H9 (cell line): ENCODE measurements around the gene PSMC1. TPM values are rescaled to one million over a fixed set of nuclear protein-coding genes. Genes with fewer than 3 reads are reported as not detected.

Experiments
- DNase-seq: peaks from one replicate; pipeline ENCODE4 v3.0.0-alpha.2; 2017
- H2AFZ ChIP-seq: one replicate; pipeline ENCODE4 v1.6.1; 2013; ENCODE audit warnings: mild to moderate bottlenecking, low read length, control low read depth, moderate library complexity
- H2AK5ac ChIP-seq: 2 replicates; pipeline ENCODE4 v1.6.1; 2013; ENCODE audit warnings: low read length, control low read depth, mixed read lengths; ENCODE audit not compliant: insufficient read length
- H2BK120ac ChIP-seq: one replicate; pipeline ENCODE4 v1.6.1; 2013; ENCODE audit warnings: low read depth, mild to moderate bottlenecking, low read length, control low read depth, inconsistent platforms; ENCODE audit not compliant: poor library complexity, severe bottlenecking
- H2BK12ac ChIP-seq: 2 replicates; pipeline ENCODE4 v1.6.1; 2013; ENCODE audit warnings: low read length, control low read depth, mixed read lengths, low read depth; ENCODE audit not compliant: insufficient read length
- H2BK15ac ChIP-seq: 2 replicates; pipeline ENCODE4 v1.6.1; 2013; ENCODE audit warnings: low read depth, low read length, control low read depth
- H2BK20ac ChIP-seq: one replicate; pipeline ENCODE4 v1.6.1; 2013; ENCODE audit warnings: low read depth, mild to moderate bottlenecking, low read length, control low read depth, inconsistent platforms; ENCODE audit not compliant: poor library complexity, severe bottlenecking
- H2BK5ac ChIP-seq: 2 replicates; pipeline ENCODE4 v1.6.1; 2013; ENCODE audit warnings: low read length, control low read depth, mixed read lengths; ENCODE audit not compliant: insufficient read length
- H3K14ac ChIP-seq: 2 replicates; pipeline ENCODE4 v1.6.1; 2013; ENCODE audit warnings: low read length, control low read depth; ENCODE audit not compliant: insufficient read depth
- H3K18ac ChIP-seq: 2 replicates; pipeline ENCODE4 v1.6.1; 2013; ENCODE audit warnings: low read depth, mild to moderate bottlenecking, mixed read lengths, low read length, control low read depth; ENCODE audit not compliant: insufficient read length
- H3K23ac ChIP-seq: 2 replicates; pipeline ENCODE4 v1.6.1; 2013; ENCODE audit warnings: low read length, control low read depth, mixed read lengths, low read depth; ENCODE audit not compliant: insufficient read length
- H3K23me2 ChIP-seq: 2 replicates; pipeline ENCODE4 v1.6.1; 2013; ENCODE audit warnings: low read depth, mild to moderate bottlenecking, mixed read lengths, low read length, control low read depth; ENCODE audit not compliant: insufficient read length, poor library complexity, severe bottlenecking
- H3K27ac ChIP-seq: 2 replicates; pipeline ENCODE4 v1.5.1; 2013; ENCODE audit warnings: low read length, control low read depth, mixed read lengths, low read depth; ENCODE audit not compliant: insufficient read length
- H3K27me3 ChIP-seq: 2 replicates; pipeline ENCODE4 v1.6.1; 2013; ENCODE audit warnings: low read length, control low read depth, inconsistent platforms; ENCODE audit not compliant: insufficient read depth
- H3K4ac ChIP-seq: 2 replicates; pipeline ENCODE4 v1.6.1; 2013; ENCODE audit warnings: low read depth, mild to moderate bottlenecking, control low read depth, inconsistent platforms, low read length, moderate library complexity
- H3K4me1 ChIP-seq: 2 replicates; pipeline ENCODE4 v1.6.1; 2013; ENCODE audit warnings: low read length, control low read depth, inconsistent platforms; ENCODE audit not compliant: insufficient read depth
- H3K4me2 ChIP-seq: 2 replicates; pipeline ENCODE4 v1.6.1; 2013; ENCODE audit warnings: low read length, control low read depth, mixed read lengths; ENCODE audit not compliant: insufficient read length, insufficient read depth
- H3K56ac ChIP-seq: 2 replicates; pipeline ENCODE4 v1.6.1; 2013; ENCODE audit warnings: low read depth, mild to moderate bottlenecking, mixed read lengths, low read length, control low read depth; ENCODE audit not compliant: insufficient read length
- H3K79me1 ChIP-seq: 2 replicates; pipeline ENCODE4 v1.6.1; 2013; ENCODE audit warnings: low read depth, mild to moderate bottlenecking, moderate library complexity, low read length, control low read depth, inconsistent platforms; ENCODE audit not compliant: insufficient read depth, poor library complexity, severe bottlenecking
- H3K79me2 ChIP-seq: 2 replicates; pipeline ENCODE4 v1.6.1; 2013; ENCODE audit warnings: low read length, control low read depth, inconsistent platforms; ENCODE audit not compliant: insufficient read depth
- H3K9ac ChIP-seq: 2 replicates; pipeline ENCODE4 v1.6.1; 2013; ENCODE audit warnings: low read length, control low read depth, mixed read lengths; ENCODE audit not compliant: insufficient read length; ENCODE audit errors: extremely low read depth
- H3K9me3 ChIP-seq: one replicate; pipeline ENCODE4 v1.6.1; 2013; ENCODE audit warnings: low read depth, low read length, inconsistent platforms; ENCODE audit not compliant: control insufficient read depth
- H3T11ph ChIP-seq: one replicate; pipeline ENCODE4 v1.6.1; 2013; ENCODE audit warnings: mild to moderate bottlenecking, low read length, control low read depth, inconsistent platforms
- H4K20me1 ChIP-seq: one replicate; pipeline ENCODE4 v1.6.1; 2013; ENCODE audit not compliant: control insufficient read depth, insufficient read length, insufficient read depth
- H4K5ac ChIP-seq: 2 replicates; pipeline ENCODE4 v1.6.1; 2013; ENCODE audit warnings: low read depth, mild to moderate bottlenecking, mixed read lengths, low read length, control low read depth; ENCODE audit not compliant: insufficient read length
- H4K8ac ChIP-seq: replicated peaks from 2 replicates; pipeline ENCODE4 v1.6.1; 2013; ENCODE audit warnings: low read length, control low read depth, mixed read lengths, low read depth; ENCODE audit not compliant: insufficient read length
- H4K91ac ChIP-seq: 2 replicates; pipeline ENCODE4 v1.6.1; 2013; ENCODE audit warnings: low read depth, mild to moderate bottlenecking, moderate library complexity, mixed read lengths, low read length, control low read depth; ENCODE audit not compliant: insufficient read length
- H3K27ac Mint-ChIP-seq, 3 experiments: 2 replicates in 2 of 3; 3 replicates in 1 of 3; pipeline ENCODE4 v1.8.0; 2020 to 2021; ENCODE audit warnings: mixed read lengths in 3 of 3, mild to moderate bottlenecking in 1 of 3, moderate library complexity in 1 of 3
- H3K27me3 Mint-ChIP-seq: 2 replicates; pipeline ENCODE4 v1.8.0; 2021; ENCODE audit warnings: low read depth, mild to moderate bottlenecking, moderate library complexity, mixed read lengths
- H3K36me3 Mint-ChIP-seq, 3 experiments: 2 replicates in 2 of 3; 3 replicates in 1 of 3; pipeline ENCODE4 v1.8.0; 2020 to 2021; ENCODE audit warnings: low read depth in 3 of 3, mixed read lengths in 3 of 3; ENCODE audit not compliant: insufficient read depth in 1 of 3
- H3K4me1 Mint-ChIP-seq, 2 experiments: 2 replicates each; pipeline ENCODE4 v1.8.0; 2020; ENCODE audit warnings: mixed read lengths in 2 of 2
- H3K4me3 Mint-ChIP-seq, 2 experiments: 2 replicates in 1 of 2; 3 replicates in 1 of 2; pipeline ENCODE4 v1.8.0; 2020 to 2021; ENCODE audit warnings: mild to moderate bottlenecking in 2 of 2, mixed read lengths in 2 of 2, moderate library complexity in 1 of 2
- H3K9me3 Mint-ChIP-seq, 2 experiments: 2 replicates in 1 of 2; 3 replicates in 1 of 2; pipeline ENCODE4 v1.8.0; 2020; ENCODE audit warnings: mild to moderate bottlenecking in 2 of 2, mixed read lengths in 2 of 2, moderate library complexity in 1 of 2
- WGBS: extraction: QIAGEN DNeasy Blood & Tissue Kit; methylation state at CpG from one replicate; pipeline ENCODE4 v1.1.7; 2013; ENCODE audit warnings: missing lambda C conversion rate, low lambda C conversion rate, mixed read lengths; ENCODE audit not compliant: insufficient read length; ENCODE audit errors: extremely low coverage; 5-methylcytosine and 5-hydroxymethylcytosine counted together
- total RNA-seq: library from RNA; stranded (reverse); gene quantifications from 2 replicates; pipeline ENCODE4 v1.2.1, GENCODE V29; 2021
- TF ChIP-seq, protein P1 (sequence below): fragments of 200-600 bp; sonication (generic); conservative IDR thresholded peaks from 3 replicates; pipeline ENCODE4 v1.8.0; 2021; ENCODE audit warnings: antibody characterized with exemption, mild to moderate bottlenecking

The PSMC1 gene
- total RNA-seq, 1 experiment from 2014 or later, result 113 TPM

GRCh38 chr14:90273532-90273931, 17.2 kb downstream of the PSMC1 start:
- H3T11ph ChIP-seq, result no peak overlapping the region

More at GRCh38 chr14:90273532-90273931, 17.2 kb downstream of the PSMC1 start:
- H2AK5ac ChIP-seq, result no peak overlapping the region
- Mint-ChIP-seq H3K27ac (no peak overlapping the region; a peak in 1 of 7 replicates), H3K36me3 (peaks cover 13 to 79% (median 55%) of the 10 kb centered on the region in 3 experiments; a peak in 6 of 7 replicates), H3K27me3 (no peaks in the 10 kb centered on the region), H3K4me1 (no peaks in the 10 kb centered on the region), H3K9me3 (no peaks in the 10 kb centered on the region), H3K4me3 (no peak overlapping the region)
- H4K20me1 ChIP-seq, result no peaks in the 10 kb centered on the region
- no peak overlapping the region for H3K18ac ChIP-seq
- no peak overlapping the region for H4K8ac ChIP-seq
- no peaks in the 10 kb centered on the region for H3K23me2 ChIP-seq
- no peaks in the 10 kb centered on the region for H3K9me3 ChIP-seq
- H4K5ac ChIP-seq, result no peak overlapping the region
- H3K9ac ChIP-seq, result no peak overlapping the region
- no peak overlapping the region for H3K14ac ChIP-seq
- no peak overlapping the region for H3K23ac ChIP-seq
- H3K27me3 ChIP-seq, result no peaks in the 10 kb centered on the region
- no peak overlapping the region for H2BK20ac ChIP-seq
- no peak for DNase-seq
- no peak overlapping the region for H3K56ac ChIP-seq
- no peak overlapping the region for H4K91ac ChIP-seq
- no peak overlapping the region for H2BK120ac ChIP-seq
- no peak overlapping the region for H2BK5ac ChIP-seq
- H2BK15ac ChIP-seq, result no peak overlapping the region
- H3K4me2 ChIP-seq, result no peak overlapping the region
- no peak overlapping the region for H2BK12ac ChIP-seq
- WGBS, result no CpG with 5 or more reads among the region's 8 CpGs
- H3K4me1 ChIP-seq, result no peaks in the 10 kb centered on the region
- no peak overlapping the region for H3K27ac ChIP-seq
- no peaks in the 10 kb centered on the region for H3K79me2 ChIP-seq
- TF ChIP-seq, protein P1, sequence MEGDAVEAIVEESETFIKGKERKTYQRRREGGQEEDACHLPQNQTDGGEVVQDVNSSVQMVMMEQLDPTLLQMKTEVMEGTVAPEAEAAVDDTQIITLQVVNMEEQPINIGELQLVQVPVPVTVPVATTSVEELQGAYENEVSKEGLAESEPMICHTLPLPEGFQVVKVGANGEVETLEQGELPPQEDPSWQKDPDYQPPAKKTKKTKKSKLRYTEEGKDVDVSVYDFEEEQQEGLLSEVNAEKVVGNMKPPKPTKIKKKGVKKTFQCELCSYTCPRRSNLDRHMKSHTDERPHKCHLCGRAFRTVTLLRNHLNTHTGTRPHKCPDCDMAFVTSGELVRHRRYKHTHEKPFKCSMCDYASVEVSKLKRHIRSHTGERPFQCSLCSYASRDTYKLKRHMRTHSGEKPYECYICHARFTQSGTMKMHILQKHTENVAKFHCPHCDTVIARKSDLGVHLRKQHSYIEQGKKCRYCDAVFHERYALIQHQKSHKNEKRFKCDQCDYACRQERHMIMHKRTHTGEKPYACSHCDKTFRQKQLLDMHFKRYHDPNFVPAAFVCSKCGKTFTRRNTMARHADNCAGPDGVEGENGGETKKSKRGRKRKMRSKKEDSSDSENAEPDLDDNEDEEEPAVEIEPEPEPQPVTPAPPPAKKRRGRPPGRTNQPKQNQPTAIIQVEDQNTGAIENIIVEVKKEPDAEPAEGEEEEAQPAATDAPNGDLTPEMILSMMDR, result no peak
- H2AFZ ChIP-seq, result no peak overlapping the region
- H3K4ac ChIP-seq, result no peak overlapping the region
- no peaks in the 10 kb centered on the region for H3K79me1 ChIP-seq
